Skin epidermis (tissue), 12 donors: ENCODE results near the gene ATG2A.
A peak's percentile ranks its signal among the peaks of the same experiment; 100 is the strongest.

Experiments
- H3K27ac ChIP-seq, 21 experiments: fragments of 200-600 bp; sonication (generic) in 11 of 21; one replicate each; pipeline ENCODE4 v1.5.0; 2020; ENCODE audit warnings: mild to moderate bottlenecking in 3 of 21, inconsistent platforms in 2 of 21, moderate library complexity in 2 of 21
- H3K4me3 ChIP-seq, 7 experiments: fragments of 200-600 bp; sonication (generic) in 2 of 7; one replicate each; pipeline ENCODE4 v1.5.0; 2020; ENCODE audit warnings: inconsistent platforms in 2 of 7, mild to moderate bottlenecking in 2 of 7, moderate library complexity in 1 of 7

The ATG2A gene

DNA sequence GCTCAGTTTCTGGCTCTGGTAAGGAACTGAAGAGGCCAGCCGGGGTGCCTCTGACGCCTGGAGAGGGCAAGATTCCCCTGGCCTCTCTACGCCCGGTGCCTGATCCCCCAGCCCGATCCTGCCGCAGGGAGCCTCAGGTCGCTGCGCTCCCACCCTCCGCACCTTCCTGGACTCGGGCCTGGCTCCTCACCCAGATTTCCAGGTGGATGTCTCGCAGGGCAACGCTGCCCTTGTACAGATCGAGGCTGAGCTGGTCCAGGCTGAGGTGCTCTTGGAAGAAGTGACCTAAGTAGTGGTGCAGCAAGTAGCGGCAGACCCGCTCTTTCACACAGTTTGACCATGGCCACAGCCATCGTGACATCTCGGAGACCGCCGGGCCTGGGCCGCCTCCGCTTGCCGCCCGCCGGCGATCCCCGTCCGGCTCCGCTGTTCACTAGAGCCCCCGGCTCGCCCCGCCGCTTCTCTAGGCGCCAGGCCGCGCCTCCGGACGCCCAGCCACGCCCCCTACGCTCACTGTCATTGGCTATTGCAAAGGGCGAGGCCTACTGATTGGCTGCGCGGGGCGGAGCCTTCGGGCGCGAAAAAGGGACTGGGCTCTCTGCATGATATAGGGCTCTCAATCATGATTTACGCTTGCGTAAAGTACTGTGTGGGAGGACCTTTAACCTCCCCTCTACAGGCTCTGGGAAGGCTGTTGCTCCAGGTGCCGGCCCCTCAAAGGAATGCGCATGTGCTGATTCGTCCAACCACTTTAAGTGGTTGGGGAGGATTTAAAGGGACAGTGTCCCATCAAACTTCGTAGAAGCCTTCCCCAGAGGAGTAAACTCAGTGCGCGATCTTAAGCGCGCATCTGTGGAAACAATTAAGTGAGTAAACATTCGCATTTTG is at the start of gene ATG2A:
ATG2A (minus strand) TSS at position 435 of the 888 bp plus-strand sequence; CDS start at position 361, 74 bp downstream.
- peak within 1 kb of the TSS; percentile 58 to 95 (median 86) for H3K27ac ChIP-seq
- peak within 1 kb of the TSS; percentile 46 to 97 (median 82) for H3K4me3 ChIP-seq

DNA sequence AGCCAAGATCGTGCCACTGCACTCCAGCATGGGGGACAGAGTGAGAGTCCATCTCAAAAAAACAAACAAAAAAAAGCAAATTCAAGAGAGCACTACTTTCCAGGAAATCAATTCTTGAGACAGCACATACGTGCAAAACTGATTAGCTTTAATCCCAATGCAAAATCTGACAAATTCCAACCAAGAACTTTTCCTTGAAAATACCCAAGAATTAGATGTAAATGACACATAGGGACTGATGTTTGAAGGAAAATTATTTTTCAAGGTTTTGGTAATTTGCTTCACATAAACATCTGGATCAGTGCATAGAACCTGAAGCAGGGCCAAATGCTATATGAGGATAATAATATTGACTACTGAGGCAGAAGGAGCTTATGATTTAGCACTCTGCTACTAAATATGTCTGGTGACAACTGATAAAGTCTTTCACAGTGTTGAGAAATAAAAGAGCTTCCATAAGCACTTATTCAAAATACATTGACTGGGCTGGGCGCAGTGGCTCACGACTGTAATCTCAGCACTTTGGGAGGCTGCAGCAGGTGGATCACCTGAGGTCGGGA is 46.1 kb upstream of the ATG2A start:
- Histone ChIP-seq H3K4me3 (no peak overlapping the region), H3K27ac (no peak overlapping the region)

DNA sequence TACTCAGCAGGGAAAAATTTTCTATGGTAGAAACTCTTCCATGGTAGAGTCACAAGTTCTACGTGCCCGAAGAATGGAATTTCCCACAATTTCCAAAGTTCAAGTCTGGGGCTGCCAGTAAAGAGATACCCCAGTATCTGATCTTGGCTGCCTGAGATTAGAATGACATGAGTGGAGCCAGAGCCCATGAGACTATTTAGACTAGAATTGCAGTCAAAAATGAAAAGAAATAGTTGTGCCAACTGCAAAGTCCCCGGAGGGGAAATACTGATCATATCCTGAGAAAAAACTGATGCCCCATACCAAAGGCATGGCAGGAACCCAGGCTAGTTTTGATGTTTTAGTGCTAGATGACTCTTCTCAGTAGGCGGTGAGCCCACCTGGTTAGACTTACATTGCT is 43.7 kb upstream of the ATG2A start:
- Histone ChIP-seq H3K4me3 (no peak overlapping the region), H3K27ac (peak overlapping the region in 1 of 21 experiments; percentile 40)

DNA sequence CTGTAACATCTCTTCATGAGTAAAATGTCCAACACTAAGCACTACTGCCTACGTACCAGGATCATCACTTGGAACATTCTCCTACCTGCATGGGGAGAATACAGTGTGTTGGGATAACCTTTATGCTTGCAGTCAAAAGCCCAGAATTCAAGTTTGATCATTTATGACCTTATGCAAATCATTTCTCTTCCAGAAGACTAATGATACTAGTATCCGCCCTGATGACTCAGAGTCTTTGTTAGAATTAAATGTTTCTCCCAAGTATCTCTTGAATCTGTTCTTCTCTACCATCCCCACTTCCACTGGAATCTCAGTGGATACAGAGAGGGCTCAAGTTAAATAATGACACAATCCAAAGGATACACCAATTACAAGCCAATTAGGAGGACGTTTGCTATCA is 42.5 kb upstream of the ATG2A start:
- H3K4me3 ChIP-seq: no peak overlapping the region

DNA sequence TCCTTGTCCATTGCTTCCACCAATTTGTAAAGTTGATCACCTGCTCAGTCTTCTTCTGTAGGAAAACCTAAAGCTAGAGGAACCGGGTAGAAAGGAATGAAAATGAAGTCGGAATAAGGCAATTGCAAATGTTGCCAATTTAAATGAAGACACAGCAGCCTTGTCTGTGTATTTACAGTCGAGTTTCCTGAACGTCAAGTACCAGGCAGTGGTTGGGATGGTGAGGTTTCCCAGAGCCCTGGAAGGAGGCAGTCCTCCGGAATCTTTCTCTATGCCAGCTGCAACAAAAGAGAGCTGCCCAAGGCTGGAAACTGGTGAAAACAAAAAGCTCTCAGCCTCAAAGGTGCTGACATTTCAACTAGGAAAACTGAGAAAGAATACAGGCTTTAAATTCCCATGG is 37.2 kb upstream of the ATG2A start:
- no peak overlapping the region for H3K27ac ChIP-seq

More for the DNA sequence above, 42.5 kb upstream of the ATG2A start:
- H3K27ac ChIP-seq: peak overlapping the region in 2 of 21 experiments; percentile 6 to 31

DNA sequence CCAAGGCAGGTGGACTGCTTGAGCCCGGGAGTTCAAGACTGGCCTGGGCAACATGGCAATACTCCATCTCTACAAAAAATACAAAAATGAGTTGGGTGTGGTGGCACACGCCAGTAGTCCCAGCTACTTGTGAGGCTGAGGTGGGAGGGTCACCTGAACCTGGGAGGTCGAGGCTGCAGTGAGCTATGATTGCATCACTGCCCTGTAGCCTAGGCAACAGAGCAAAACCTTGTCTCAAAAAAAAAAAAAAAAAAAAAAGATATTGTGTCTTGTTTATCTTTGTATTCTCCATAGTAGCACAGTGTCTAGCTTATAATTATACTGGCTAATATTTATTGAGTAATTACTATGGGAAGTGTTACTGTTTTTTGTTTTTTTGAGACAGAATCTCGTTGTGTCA is 34.5 kb upstream of the ATG2A start:
- H3K27ac ChIP-seq: no peak overlapping the region
- H3K4me3 ChIP-seq: no peak overlapping the region

More for the DNA sequence above, 37.2 kb upstream of the ATG2A start:
- no peak overlapping the region for H3K4me3 ChIP-seq

DNA sequence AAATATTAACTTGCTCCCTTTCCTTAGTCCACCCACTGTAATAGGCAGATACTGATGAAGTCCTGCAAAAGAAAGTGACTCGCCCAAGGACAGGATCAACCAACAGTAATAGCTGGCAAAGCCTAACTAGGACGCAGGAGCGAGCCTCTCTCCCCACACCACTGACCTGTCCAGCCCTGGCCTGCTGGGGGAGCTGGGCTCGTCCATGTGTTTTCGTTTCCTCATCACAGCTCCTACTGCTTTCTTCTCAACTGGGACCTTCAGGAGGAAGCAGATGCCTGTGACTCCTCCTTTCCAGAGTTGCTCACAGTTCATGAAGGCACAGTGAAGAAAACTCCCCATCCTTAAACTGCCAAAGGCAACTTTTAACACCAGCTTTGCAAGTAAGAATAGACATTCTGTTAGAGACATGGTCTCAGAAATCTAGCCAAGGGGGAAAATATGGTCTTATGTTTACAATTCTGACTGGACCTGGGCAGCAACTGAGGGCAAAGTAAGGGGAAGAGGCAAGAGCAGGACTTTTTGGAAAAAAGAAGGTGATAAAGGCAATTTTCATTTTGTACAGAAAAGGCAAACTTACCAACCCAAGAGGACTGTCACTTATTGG is 30.3 kb upstream of the ATG2A start:
- Histone ChIP-seq H3K27ac (no peak overlapping the region), H3K4me3 (no peak overlapping the region)

DNA sequence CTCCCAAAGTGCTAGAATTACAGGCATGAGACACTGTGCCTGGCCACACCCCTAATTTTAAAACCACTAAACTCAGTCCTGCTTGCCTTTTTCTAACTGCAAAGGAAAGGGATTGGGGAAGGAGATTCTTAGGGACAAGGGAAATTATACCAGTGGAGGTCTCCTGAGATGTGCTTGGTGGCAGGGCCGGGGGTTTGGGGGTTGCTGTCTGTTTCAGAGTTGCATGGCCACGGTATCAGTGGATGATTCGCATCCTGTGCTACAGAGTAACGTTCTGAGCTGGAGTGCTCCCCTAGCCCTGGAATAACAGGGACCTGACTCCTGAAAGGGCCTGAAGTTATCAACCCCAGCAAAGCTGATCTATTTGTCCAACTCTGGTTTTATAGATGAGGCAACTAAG is 19.5 kb upstream of the ATG2A start:
- Histone ChIP-seq H3K27ac (no peak overlapping the region), H3K4me3 (no peak overlapping the region)

DNA sequence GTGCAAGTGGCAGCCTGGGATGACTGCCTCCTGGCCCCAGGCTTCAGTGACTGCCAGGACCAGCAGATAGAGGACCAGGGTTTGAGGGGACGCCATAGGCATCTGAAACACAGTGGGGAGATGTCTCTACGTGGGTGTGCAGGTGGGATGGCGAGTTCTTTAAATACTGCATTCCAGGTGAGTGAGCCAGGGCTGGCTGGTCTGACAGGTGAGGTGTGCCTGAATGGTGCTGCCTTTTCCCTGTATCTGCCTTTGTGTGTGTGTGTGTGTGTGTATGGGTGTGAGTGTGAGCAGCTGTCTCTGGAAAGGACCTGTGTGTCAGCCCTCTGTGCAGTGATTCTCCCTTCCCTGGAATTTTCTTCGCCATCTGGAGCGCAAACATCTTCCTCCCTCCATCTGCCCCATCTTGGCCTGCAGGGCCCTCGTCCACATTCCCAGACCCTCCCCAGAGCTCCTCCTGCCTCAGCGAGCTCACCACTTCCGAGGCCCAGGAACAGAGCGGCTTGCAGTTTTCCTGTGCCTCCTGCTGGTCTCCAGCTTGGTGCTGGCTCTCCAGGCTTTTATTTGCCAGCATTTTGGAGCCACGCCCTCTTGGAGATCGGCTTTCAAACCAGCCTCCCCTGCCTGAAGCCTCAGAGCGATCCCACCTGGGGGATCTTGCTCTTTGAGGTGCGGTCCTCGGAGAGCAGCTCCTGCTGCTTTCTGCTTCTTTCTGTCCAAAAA is 18.5 kb upstream of the ATG2A start, which contains the start of gene GPHA2:
GPHA2 (minus strand) TSS at position 535 of the 723 bp plus-strand sequence; CDS start at position 102, 433 bp downstream.
- H3K27ac ChIP-seq: peak within 1 kb of the TSS in 2 of 21 experiments; percentile 11 to 59

DNA sequence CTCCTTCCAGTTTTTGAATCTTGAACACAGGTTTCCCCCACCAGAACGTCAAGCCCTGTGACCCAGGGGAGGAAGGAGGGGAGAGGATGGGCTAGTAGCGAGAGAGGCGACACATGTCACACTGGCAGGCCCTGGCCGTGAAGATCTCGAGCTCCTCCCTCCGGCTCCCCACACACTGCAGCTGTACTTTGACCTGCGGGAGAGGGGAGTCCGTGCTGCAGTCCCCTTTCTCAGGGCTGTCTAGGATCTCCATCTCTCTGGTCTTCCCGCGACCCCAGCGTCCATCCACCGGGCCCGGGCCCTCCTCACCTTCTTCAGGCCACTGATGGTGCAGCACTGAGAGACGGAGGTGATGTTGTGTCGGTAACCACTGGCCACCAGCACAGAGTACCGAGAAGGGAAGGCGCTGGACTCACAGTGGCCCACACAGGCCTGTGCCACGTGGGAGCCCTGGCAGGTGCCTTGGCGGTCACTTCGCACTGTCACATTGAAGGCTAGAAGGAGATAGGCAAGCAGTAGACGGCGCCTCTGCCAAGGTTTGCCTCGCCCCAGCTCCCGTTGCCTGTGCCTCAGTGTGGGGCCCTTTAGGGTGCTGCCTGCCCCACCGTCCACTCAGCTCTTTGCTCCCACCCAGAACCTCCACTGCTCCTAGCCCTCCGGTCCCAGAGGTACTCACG is 17.8 kb upstream of the ATG2A start:
- Histone ChIP-seq H3K4me3 (no peak overlapping the region), H3K27ac (no peak overlapping the region)

More for the DNA sequence above, 18.5 kb upstream of the ATG2A start, which contains the start of gene GPHA2:
- no peak within 1 kb of the TSS for H3K4me3 ChIP-seq

DNA sequence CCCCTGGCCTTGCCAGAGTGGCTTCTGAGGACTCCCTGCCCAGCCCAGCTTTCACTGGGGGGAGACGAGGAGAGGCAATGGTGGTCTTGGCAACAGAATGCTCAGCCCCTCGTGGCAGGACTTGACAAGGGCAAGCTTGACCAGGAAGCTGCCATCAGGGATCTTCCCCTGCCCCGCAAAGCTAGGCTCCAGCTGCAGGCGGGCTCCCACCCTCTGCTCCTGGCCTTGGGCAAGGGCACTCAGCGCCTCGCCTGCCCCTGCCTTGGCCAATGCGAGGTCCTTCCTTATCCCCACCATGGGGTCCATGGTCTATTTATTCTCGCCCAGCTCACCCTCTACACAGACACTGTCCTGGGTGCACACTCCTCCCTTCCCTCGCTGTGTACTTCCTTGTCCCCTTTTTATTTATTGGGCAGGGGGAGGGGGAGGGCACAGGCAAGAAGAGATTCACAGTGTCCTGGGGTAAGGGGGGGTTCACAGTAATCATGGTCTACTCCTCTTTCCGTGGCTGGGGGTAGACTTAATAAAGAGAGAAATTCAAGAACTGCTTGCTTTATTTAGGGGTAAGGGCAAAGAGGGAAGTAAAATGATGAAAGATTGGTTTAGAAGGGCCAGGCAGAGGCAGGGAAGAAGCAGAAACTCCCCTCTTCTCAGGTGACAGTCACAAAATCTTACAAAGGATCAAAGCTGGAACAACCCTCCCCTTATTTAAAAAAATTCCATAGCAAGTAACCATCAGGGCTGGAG is 17.1 kb upstream of the ATG2A start:
- no peak overlapping the region for H3K27ac ChIP-seq
- no peak overlapping the region for H3K4me3 ChIP-seq

DNA sequence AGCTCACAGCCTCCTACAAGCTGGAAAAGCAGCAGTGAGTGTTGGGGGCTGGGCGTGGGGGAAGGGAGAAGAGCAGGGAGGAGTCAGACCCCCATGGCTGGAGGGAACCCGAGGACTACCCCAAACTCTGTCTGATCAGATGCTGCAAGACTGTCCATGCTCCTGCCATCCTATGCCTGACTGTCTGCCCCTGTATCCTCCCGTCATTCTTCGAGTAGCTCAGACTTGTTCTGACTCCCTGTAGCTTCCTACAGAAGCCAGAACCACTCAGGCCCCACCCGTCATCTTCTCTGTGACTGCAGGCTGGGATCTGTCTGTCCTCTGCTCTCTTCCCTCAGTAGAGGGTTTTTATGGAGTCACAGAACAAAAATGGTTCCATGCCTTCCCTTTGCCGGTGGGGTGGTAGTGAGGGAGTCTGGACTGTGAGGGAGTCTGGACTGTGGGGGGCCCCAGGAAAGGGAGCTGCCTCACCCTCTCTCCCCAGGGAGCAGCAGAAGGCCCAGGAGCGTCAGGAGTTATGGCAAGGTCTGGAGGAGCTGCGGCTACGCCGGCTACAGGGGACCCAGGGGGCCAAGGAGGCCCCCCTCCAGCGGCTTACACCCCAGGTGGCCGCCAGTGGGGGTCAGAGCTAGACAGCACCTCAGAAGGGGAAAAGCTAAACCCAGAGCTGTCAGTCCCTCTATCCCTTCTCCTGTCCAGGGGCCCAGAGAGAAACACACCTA is 16.4 kb upstream of the ATG2A start:
- Histone ChIP-seq H3K27ac (no peak overlapping the region), H3K4me3 (no peak overlapping the region)

DNA sequence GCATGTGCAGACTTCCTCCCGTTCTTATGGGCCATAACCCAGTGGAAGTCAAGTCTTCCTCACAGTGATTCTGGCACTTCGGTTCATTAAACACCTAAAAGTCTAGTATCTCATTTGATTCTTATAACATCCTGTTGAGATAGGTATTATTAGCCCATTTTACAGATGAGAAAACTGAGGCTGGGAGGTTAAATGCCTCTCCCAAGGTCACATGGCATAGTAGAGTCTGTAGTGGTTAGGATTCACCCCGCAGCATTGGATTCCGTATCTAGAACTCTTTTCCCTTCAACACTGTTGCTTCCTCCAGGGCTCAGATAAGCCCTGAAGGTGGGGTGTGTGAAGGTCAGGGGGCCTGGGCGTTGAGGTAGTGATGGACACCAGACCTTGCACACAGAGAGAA is 15.3 kb upstream of the ATG2A start:
- H3K4me3 ChIP-seq: no peak overlapping the region
- no peak overlapping the region for H3K27ac ChIP-seq

DNA sequence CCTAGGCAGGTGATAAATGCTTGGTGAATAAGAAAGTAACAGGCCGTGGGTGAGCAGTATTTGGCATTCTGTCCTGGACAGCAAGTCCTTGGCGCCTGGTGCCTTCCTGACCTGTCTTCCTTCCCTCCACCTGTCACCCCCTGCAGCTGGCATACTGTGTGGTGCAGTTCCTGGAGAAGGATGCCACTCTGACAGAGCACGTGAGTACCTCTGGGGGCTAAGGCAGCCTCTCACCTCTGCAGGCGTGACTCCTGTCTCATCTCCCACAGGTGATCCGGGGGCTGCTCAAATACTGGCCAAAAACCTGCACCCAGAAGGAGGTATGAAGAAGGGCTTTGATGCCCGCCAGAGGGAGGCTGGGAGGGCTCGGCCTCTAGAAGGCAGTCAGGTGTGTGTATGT is 14.3 kb upstream of the ATG2A start:
- Histone ChIP-seq H3K27ac (no peak overlapping the region), H3K4me3 (no peak overlapping the region)

DNA sequence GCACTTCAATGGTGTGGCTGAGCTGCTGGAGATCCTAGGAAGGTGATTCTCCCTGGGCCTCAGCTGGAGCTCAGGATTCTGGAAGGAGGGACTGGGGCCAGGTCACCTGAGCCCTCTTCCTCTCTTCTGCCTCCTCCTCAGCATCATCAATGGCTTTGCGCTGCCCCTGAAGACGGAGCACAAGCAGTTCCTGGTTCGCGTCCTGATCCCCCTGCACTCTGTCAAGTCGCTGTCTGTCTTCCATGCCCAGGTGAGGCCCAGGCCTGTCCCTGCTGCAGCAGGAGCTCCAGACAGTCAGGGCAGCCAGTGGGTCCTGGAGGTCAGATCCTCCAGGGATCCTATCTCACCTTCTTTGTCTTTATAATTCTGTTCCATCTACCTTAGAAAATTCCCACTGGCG is 13.3 kb upstream of the ATG2A start:
- H3K4me3 ChIP-seq: no peak overlapping the region
- H3K27ac ChIP-seq: no peak overlapping the region

DNA sequence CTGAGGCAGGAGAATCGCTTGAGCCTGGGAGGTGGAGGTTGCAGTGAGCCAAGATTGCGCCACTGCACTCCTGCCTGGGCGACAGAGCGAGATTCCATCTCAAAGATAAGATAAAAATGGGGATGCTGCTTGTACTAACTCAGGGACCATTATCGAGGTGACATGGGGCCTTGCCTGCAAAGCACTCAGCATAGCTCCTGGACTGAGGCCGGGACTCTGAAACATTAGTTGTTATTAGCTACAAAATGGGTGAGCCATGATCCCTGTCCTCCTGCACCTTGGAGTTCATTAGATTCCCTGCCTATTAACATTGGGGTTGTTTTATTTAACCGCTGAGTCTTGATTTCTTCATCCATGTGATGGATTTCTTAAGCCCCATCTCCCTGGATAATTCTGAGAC is 12.6 kb upstream of the ATG2A start:
- no peak overlapping the region for H3K27ac ChIP-seq

DNA sequence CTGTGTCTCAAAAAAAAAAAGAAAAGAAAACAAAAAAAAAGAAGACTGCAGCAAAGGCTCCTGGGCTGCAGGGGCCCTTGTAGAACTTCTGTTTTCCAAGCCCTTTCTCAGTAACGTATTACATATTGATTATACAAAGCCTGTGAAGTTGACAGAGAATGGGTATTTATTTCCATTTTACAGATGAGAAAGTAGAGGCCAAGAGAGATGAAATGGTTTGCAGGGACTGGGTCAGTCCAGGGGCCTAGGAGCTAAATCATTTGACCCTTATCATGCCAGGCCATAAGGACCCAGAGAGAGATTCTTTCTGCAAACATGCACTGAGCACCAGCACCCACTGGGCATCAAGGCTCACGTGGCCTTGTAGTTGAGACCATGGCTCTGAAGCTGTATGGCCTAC is 11.9 kb upstream of the ATG2A start:
- Histone ChIP-seq H3K27ac (no peak overlapping the region), H3K4me3 (no peak overlapping the region)

More for the DNA sequence above, 12.6 kb upstream of the ATG2A start:
- H3K4me3 ChIP-seq: no peak overlapping the region

DNA sequence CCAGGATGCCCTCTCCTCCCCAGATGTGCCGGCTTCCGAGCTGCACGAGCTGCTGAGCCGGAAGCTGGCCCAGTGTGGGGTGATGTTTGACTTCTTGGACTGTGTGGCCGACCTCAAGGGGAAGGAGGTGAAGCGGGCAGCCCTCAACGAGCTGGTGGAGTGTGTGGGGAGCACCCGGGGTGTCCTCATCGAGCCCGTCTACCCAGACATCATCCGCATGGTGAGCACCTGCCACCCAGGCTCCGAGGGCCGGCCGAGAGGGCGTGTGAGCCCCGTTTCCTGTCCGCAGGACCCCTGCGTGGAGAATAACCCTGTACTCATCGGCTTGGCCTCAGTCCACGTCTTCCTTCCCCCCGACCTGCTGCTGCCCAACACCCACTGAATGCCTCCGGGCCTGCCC is 9.7 kb upstream of the ATG2A start:
- H3K27ac ChIP-seq: no peak overlapping the region
- no peak overlapping the region for H3K4me3 ChIP-seq
